Measurements from ENCODE around the gene PCBD1.
A peak's percentile ranks its signal among the peaks of the same experiment; 100 is the strongest.

The PCBD1 gene

DNA sequence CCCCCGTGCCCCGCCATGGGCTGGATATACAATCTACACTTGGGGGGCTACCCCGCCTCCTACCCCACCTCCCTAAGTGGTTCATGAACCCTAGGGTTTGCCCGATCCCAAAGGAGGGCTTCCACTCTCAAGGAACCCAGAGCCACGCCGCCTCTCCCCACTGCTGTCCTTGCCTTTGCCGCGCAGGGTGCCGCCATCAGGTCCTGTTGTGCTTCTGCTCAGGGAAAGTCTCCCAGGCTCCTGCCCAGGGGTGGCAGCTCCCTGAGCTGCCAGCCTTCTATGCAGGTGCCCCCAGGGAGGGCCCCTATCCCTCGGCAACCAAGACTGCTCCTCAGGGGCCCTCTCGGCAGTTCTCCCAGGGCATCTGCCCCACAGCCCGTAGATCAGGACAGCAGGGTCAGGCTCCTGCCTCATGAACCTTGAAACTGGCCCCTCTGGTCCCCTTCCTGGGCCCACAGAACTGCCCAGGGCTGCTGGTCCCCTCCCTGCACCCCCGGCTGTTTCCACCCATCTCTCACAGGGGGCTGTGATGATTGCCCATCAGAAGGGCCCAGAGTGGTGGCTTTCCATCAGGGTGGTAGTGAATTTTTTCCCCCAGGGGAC is 13.0 kb upstream of the PCBD1 start:
- DNase-seq, result no peak

DNA sequence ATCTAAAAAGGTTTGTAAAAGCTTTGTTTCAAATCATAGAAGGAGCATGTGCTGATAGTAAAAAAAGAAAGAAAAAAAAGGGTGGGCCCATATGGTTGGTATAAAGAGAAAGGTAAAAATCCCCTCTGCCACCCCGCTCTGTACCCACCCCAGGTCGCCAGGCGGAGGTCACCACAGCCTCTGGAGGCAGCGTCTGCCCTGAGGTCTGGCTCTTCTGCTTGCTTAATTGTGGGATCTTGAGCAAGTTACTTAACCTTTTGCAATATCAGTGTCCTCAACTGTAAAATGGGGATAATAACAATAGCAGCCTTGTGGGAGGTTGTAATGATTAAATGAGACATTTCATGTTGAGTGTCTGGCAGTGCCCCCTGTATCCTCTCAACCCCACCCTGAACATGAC is 10.7 kb upstream of the PCBD1 start:
- DNase-seq, result no peak

DNA sequence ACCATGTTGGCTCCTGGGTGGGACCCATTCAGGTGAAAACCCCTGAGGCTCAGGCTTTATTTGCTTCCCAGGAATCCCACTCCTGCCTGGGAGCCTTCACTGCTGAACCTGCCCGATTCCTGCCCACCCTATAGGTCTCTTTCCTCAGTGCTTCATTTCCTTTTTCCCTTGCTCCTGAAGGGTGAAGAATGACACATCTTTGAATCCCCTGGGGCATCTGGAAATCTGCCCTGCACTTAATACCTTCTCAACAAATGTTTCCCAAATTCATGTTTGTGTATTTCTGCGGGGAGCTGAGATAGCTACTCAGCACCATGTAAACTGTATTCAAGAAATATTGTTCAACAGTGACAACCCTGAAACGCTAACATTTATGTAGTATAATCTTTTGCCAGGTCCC is 10.3 kb upstream of the PCBD1 start:
- no peak for DNase-seq

DNA sequence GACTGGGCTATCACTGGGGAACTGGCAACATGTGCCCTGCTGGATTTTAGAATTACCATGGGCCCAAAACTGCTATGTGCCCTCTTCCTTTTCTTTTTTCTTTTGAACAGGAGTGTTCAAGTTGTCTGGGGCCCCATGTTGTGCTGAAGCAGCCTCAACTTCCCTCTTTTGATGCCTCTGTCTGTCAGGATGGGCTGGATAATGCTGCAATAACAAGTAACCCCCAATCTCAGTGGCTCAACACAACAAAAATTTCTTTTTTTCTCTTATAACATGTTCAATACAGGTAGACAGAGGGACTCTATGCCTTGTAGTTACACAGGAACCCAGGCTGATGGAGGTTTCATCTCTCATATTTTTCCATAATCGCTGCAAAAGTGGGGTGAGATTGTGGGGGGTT is 8.2 kb upstream of the PCBD1 start:
- DNase-seq, result no peak

DNA sequence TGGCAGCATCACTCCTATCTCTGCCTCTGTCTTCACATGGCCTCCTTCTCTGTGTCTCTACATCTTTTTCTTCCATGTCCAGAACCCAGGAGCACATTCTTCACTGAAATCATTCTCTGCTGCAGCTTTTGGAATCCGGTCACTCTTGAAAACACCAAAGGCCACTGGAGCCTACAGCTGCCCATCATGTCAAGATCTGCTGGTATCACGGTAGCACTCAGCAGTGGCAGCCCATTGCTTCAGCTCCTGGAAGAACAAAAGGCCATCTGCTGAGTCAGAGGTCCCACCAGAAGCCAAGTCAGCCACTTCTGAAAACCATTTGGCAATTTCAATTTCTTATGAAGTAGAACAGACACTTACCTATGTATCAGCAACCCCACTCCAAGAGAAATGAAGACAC is 6.1 kb upstream of the PCBD1 start:
- no peak for DNase-seq

DNA sequence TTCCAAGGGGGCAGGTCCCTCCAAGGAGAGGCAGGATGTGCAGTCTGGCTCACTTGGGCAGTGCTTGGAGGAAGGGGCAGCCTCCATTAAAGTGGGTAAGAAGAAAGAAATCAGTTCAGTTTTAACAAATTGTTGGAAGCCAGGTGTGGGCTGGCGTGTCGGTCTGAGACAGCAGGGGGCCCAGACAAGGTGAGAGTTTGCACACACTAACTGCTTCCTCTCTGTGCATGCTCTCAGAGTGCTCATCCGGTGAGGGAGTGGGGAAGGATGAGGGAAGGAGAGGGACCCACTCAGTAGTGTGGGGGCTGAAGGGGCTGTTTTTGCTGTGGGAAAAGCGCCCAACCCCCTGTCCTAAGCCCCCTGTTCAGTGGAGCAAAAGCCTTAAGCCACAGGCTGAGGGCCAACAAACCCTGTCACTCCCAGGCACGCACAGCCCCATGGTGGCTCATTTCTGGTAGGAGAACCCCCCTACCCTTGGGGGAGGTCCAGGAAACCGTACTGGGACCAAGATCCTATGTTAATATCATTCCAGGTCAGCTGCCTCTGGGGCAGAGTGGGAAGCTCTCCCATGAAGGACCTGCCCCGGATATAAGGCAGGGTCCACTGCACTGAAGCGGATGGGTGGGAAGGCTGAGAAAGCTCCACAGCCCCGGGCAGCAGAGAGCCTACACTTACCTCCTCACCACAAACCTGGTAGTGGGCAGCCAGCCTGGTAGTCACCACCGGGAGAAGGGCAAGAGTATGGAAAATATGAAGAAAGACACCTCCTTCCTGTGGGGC is 5.1 kb upstream of the PCBD1 start:
- no peak for DNase-seq

DNA sequence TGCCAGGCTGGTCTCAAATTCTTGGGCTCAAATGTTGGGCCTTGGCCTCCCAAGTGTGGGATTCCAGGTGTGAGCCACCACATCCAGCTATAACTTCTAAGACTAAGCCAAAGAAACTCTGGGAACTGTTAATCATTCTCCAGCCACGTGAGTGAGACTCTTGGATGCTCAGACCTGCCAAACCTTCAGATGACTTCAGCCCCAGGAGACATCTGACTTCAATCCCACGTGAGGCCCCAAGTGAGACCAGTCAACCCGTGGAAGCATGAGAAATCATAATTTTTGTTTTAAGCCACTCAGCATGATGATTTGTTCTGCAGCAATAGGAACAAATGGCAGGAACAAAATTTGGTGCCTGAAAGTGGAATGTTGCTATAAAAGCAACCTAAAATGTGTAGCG is 4.3 kb upstream of the PCBD1 start:
- DNase-seq, result no peak

DNA sequence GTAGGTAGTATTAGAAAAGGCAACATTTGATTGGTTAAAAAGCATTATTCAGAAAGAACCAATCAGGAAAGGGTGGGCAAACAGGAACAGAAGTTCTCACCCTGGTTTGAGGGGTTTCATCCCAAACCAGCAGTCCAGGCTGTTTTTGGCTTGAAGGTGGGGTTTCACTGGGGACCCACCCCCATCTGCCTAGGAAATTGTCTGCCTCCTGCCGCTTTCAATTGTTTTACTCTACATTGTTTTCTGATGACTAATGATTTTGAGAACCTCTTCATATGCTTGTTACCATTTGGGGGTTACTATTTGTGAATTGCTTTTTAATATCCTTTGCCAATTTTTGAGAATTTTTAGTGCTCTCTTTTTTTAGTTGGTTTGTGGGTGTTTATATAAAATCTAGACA is 3.3 kb upstream of the PCBD1 start:
- no peak for DNase-seq

DNA sequence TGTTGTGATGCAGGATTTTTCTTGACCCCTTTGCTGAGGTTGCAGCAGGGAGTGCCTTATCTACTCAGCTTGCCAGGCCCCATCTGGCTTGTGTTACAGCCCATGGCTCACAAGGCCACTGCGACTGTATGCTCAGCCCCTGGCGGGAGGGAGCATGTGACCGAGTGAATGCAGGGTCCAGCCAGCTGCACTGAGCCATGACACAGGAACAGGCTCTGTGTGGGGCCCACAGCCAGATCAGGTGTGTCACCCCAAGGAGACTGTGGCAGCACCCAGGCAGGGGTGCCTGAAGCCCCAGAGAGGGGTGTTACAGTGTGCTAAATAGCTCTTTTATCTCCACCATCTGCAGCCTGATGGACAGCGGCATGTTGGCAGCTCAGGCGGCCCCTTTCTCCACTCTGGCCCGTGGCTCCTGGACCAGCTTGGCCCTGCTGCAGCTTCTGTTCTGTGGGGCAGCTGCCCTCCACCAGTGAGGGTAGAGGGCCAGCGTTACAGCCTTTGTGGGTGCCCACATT is 2.6 kb upstream of the PCBD1 start:
- DNase-seq, result no peak

DNA sequence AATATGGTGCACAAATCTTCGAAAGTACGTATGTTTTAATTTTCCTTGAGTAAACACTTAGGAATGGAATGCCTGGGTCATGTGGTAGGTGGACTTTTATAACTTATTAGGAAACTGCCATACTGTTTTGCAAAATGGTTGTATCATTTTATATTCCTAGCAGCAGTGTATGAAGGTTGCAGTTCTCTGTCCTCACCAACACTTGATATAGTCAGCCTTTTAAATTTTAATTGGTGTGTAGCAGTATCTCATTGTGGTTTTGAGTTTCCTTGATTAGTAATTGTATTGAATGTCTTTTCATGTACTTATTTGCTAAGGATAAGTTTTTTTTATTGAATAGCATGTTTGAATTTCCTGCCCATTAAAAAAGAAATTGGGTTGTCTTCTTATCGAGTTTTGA is 926 bp upstream of the PCBD1 start:
- DNase-seq, result no peak

DNA sequence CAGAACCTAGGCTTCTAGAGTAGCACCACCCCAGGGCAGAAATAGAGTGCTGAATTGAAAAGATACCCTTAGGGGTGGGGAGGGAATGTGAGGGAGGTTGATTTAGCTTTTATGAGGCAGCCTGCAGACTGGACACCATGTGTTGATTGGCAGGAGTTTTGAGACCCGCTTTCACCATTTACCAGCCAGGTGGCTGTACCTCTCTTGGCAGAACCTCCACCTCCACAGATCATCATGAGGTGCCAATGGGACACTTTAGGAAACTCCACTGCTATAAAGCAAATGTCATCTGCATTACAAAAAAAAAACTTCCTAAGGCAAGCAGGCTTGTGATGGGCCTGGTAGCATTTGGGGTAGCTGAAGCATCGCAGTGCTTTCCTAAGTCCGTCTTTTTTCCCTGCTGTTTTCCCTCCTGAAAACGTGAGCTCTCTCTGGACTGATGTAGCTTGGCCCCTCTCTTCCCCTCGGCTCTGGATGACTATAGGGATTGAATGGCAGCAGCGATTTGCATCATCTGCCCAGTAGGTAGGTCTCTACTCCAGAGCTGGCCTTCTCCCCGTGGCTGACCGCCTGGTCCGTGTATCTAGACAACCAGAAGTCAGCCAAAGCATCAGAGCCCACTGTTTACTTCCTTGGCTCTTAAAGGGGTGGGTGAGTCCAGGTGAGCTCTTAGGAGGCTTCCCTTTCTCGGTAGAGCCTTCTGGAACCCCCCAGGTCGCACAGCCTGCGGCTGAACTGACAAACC is 1.3 kb downstream of the PCBD1 start:
- no peak for DNase-seq

DNA sequence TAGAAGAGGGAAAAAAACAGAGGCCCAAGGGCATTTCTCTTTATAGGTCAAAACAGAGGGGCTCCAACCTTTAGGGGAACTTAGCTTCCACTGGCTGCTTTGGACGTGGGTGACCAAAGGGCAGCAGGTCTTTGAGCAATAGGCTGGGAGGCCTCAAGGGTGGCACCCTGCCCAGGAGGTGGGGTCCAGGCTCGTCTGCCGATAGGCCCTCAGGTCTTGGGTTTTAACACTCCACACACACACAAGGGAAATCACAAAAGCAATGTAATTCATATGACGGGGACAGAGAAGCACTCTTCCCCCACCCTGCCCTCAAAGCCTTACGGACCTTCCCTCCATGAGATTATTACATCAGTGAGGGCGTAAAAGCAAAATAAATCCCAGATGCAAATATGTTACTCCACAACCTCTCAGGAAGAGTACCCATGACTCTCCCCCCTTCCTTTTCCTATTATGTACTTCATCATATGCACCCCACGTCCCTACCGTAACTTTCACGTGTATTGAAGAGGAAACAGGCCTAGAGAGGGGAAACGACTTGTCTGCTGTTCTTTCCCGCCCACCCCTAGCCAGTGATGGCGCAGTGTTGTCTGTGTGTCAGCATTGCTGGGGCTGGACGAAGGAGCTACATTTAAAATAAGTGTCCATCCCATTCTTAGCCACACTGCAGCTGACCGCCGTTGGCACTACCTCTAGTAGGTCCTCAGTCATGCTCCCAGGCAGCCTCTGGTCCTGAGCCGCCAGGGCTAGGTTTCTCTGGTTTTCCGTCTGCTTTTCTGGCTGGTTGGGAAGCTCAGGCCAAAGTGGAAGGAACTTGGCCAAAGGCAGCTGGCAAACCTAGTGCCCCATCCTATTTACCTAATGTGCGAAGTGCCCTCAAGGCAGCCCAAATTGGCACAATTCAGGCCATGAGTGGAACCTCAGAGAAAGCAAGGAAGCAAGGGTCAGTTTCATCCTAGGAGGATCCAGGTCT is 2.1 kb downstream of the PCBD1 start:
- DNase-seq, result no peak

DNA sequence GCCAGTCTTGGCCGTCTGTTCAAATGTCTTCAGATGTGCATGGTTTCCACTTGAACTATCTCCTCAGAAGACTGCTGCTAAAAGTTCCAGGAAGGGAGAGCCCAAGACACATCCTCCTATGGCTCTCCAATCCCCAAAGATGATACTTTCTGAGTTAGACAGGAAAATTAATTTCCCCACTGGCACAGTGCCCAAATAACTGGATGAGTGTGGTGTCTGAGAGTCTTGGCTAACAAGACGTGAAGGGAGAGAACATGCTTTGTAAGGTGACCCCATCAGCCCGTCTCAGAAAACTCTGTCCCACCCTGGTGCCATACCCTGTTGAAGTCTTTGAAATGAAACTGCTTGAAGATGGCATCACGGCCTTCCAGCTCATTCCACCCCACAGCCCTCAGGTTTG is 2.9 kb downstream of the PCBD1 start:
- DNase-seq, result no peak

DNA sequence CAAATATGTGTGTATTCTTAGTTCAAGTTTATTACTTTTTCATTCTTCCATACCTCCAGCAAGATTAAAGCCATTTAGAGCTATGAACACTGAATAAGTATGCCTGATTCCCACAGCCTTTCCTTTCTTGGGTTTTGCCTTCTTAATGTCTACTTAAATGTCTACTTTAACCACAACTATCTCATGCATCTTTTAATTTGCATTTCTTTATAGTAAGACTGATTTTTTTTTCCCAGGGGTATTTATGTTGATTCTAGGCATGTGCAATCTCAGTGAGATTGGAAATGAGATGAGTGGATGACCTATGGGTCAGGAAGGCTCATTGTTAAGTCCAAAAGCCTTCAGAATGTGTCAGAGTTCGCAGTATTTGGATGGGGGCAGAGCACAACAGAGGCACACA is 3.6 kb downstream of the PCBD1 start:
- DNase-seq, result no peak

DNA sequence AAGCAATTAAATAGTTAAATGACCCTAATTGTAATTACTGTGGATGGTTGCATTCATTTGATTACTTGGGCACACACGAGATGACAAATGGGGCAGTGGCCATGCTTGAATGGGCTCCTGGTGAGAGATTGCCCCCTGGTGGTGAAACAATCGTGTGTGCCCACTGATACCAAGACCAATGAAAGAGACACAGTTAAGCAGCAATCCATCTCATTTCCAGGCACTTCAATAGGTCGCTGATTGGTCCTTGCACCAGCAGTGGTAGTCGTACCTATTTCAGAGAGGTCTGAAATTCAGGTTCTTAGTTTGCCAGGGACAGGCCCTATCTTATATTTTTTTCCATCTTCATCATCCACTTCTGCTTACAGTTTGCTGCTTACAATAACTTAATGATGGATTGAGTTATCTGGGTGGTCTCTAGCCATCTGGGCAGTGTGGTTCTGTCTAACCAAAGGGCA is 8.3 kb downstream of the PCBD1 start:
- DNase-seq, result peak; percentile 89

DNA sequence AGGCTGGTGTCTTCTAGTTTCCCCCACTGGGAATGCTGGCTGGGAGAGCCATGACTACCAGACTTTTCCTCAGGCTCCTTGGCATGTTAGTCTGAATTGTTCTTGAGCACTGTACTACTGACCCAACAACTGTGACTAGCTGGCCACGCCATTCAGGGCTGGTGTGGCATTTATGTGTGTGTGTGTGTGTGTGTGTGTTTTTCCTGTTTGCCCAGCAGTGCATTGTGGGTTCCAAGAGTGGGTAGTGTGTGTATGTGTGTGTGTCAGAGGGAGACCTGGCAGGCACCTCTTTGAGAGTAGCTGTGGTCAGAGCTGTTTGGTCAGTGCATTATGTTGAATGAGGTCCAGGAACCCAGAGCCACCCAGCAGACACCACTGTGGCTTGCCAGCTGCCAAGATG is 9.2 kb downstream of the PCBD1 start:
- no peak for DNase-seq

DNA sequence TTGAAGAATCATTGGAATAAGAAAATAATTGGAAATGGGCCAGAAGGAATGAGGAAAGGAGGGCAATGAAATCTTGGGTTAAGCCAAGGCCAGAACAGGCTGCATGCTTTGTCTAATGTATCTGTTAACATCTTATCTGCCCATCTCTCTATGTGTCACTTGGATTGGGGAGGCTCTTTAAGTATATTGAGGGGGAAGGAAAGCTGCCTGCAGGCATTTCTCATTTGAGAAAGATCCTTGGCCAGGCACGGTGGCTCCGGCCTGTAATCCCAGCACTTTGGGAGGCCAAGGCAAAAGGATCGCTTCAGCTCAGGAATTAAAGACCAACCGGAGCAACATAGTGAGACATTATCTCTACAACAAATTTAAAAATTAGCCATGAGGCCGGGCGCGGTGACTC is 14.3 kb downstream of the PCBD1 start:
- no peak for DNase-seq

DNA sequence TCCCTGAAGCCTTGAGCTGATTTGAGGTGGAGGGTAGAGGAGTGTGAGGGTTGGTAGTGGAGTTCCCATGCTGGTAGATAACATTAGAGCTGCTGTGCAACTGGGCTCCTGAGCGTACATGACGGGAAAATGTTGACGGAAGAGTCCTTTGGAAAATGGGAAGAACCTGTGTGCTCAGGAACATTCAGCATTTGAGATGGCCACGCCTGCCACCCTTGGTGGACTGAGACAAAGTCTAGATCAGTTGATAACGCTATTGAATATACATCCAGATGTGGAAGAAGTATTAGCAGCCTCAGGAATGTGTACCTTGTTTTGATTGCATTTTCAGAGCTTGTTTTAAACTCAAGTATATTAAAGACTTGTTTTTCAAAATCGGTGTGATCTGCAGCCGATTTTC is 16.1 kb downstream of the PCBD1 start:
- no peak for DNase-seq

DNA sequence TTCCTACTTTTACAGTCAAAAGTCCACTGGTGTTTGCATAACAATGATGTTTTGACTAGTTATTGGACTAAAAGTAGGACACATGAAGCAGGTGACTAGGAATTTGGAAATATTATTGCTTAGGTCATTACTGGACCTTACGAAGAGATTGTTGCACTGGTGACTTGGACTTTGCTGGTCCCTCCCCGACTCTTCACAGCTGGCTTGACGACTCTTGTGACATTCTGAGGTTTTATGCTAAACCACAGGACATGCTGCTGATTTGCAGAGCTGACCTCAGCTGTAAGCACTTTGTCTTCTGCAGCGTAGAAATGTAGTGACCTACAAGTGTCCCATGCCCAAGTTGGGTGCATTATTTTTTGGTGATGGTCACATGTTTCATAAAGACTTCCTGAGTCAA is 21.9 kb downstream of the PCBD1 start:
- DNase-seq, result no peak

DNA sequence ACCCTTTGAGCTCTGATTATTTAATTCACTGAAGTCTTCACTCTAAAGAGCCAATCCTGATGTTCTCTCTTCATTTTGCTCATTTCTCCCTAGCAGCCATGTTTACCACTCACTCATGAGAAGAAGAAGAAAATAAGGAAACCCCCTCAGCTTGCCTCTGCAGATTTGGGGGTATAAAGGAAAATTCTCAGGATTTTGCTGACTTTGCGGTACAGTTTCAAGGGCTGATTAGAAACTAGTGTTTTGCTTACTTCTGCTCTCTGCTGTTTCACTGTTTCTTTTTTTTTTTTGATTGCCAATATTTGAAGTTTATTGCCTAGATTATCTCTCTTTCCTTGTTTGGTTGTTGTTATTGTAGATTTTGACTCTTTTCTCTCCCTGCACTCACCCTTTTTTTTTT is 23.4 kb downstream of the PCBD1 start:
- DNase-seq, result no peak

DNA sequence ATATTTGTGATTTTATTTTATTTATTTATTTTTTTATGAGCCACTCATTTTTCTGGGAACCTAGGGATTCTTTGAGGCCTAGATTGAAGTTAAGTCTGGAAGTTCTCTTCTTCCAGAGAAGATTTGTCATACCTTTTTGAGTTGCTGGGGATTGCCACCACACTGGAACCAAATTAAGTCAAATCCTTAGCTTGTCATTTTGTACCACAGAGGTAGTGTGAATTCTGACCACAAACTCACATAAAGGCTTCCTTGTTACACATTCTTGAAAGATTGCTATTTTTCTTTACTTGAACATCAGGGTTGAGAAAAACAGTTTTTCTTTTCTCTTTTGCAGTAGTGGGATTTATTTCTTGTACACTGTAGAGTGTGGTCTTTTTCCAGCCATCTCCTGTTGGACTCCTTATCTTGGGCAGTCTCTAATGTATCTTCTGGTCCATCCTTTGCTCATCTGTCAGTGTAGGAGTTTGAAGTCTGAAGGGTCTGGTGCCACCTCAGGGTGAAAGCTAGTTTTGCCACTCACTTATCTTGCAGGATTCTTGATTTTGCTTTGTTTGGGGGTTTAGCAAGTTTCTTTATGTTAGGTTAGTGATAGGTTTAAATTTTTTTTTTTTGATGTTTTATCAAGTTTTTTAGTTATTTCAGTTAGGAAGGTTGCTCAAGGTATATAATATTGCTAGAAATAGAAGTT is 24.8 kb downstream of the PCBD1 start:
- DNase-seq, result no peak

Data from midbrain (tissue), 1 donor.